COLO829 (cell line): Measurements from ENCODE around the gene CRYAB.
"Not testable (repeated sequence)": the region's sequence is repeated elsewhere in the genome, so short reads cannot be mapped to it uniquely, and the experiment has no call there.

ENCODE experiments used
- DNase-seq: peaks from one replicate; pipeline ENCODE4 v3.0.0; 2012; ENCODE audit warnings: low spot score

The CRYAB gene

GRCh38 chr11:111908639-111909305, 2.8 kb downstream of the CRYAB start:
- DNase-seq = no peak

DNA sequence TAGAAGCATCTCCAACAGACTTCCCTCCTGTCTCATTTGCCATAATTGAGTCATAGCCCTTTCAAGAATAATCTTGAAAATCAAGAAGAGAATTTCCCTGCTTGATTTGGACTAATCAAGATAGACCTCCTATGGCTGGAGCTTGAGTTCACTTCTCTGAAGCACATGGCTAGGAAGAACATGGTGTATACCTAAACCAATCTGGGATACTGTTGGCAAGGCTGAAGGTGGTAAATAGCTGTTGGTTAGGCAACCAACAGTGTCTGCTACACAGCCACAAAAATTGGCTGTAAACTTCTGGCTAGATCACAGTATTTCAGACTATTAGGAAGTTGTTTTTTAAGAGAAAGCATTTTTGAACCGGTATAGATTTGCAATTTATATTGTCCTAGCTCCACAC, 4.9 kb downstream of the CRYAB start:
- DNase-seq = no peak

DNA sequence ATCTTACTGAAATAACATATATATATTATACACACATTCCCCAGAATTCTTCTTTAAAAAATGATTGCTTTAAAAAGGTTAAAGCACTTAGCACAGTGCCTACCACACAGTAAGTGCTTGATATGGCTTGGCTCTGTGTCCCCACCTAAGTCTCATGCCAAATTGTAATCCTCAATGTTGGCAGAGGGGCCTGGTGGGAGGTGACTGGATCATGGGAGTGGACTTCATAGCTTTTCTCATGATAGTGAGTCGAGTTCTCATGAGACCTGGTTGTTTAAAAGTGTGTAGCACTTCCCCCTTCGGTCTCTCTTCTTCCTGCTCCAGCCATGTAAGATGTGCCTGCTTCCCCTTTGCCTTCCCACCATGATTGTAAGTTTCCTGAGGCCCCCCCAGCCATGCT, 6.2 kb downstream of the CRYAB start:
- no peak for DNase-seq

DNA sequence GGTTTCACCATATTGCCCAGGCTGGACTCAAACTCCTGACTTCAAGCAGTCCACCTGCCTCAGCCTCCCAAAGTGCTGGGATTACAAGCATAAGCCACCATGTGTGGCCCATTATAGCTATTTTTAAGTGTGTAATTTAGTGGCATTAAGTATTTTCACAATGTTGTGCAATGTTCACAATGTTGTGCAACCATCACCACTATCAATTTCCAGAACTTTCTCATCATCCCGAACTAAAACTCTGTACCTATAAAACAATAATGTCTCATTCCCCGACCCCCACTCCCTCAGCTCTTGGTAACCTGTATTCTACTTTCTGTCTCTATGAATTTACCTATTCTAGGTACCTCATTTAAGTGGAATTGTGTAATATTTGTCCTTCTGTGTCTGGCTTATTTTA, 24.7 kb downstream of the CRYAB start:
- DNase-seq = no peak

DNA sequence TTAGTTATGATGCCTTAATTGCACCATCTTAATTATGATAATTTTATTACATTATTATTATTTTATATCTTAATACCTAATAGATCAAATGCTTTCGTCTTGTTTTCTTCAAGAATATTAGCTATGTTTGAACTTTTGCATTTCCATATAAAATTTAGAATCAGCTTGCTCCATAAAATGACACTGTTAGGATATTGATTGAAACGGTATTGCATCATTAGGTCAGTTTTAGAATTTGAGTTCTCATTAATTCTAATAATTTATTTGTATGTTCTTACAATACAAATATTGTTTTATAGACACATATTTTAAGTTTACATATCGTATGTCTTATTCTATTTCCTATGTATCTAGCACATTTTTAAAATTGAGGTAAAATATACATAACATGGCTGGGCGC, 25.5 kb downstream of the CRYAB start:
- DNase-seq = no peak

GRCh38 chr11:111885053-111885452, 26.5 kb downstream of the CRYAB start:
- DNase-seq = not testable (repeated sequence)

DNA sequence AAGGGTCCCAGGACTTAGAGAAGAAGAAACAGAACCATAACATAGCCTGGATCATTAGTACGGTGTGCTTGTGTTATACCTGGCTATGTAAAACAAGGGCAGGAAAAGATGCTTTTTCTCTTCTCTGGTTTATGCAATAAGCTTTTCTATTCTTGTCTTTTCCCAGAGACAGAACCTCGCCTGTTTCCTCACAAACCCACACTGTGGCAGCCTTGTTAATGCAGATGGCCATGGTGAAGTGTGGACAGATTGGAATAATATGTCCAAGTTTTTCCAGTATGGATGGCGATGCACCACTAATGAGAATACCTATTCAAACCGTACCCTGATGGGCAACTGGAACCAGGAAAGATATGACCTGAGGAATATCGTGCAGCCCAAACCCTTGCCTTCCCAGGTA, 29.4 kb downstream of the CRYAB start:
- no peak for DNase-seq

GRCh38 chr11:111879637-111879960, 32.0 kb downstream of the CRYAB start:
- no peak for DNase-seq

DNA sequence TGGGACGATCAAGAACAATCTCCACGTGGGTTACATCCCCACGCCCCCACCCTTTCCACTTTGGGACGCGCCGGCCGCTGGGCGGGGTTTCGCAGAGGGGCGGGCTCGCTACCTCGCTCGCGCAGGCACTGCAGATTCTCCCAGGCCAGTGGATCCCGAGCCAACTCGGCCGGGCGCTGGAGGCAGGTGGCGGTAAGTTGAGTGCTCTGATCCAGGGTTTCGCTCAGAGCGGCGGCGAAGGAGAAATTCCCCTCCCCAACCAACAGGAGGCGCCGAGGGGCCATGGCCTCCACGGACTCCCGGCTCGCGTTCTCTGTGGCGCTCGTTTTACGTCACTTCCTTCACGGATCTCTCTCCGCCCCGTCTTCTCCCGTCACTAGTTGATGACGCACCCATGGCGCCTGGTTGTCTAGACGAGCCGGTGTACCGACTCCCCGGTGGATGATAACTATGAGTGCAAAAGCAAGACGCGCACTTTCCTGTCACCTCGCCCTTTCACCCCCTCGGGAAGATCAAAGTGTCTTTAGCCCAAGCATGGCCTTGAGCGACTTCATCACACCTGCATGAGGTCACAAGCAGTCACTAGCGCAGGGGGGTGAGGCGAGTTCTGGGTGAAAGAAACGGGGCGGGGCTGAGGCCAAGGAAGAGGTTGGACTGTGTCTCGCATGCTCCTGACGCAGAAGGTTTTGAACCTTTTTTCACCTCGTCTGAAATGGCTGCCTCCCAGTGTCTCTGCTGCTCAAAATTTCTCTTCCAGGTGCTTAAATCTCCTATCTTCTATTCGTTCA, 32.5 kb downstream of the CRYAB start, which contains the start of the genes CFAP68 and FDXACB1:
Gene CFAP68, plus strand, starts transcription at position 693 of the 788 bp plus-strand sequence. Its CDS starts 20 bp downstream, at position 713.
Gene FDXACB1, minus strand, starts transcription at position 317 of the 788 bp plus-strand sequence. Its CDS starts 33 bp downstream, at position 284.
- DNase-seq = peak; percentile 94

DNA sequence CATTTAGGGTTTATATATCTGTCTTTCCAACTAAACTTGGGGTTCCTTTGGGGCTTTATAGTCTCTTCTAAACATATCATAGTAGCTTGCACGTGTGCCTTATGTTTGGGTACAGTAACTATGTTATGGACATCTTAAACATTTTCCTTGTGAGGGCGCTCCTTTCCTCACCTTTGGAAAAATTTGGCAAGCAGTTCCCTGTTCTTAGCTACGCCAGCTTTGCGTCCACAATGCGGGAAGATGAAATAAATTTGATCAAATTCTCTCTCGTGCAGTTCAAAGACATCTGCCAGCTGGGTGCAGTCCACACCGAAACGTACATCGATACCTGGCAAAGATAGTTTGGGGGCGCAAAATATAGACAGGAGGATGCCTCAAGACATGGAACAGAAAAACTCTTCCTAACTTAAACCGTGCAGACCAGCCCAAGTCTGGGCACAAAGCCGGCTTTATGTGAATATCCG, 33.2 kb downstream of the CRYAB start:
- DNase-seq = peak; percentile 13

GRCh38 chr11:111871693-111872161, 39.8 kb downstream of the CRYAB start:
- DNase-seq = no peak

DNA sequence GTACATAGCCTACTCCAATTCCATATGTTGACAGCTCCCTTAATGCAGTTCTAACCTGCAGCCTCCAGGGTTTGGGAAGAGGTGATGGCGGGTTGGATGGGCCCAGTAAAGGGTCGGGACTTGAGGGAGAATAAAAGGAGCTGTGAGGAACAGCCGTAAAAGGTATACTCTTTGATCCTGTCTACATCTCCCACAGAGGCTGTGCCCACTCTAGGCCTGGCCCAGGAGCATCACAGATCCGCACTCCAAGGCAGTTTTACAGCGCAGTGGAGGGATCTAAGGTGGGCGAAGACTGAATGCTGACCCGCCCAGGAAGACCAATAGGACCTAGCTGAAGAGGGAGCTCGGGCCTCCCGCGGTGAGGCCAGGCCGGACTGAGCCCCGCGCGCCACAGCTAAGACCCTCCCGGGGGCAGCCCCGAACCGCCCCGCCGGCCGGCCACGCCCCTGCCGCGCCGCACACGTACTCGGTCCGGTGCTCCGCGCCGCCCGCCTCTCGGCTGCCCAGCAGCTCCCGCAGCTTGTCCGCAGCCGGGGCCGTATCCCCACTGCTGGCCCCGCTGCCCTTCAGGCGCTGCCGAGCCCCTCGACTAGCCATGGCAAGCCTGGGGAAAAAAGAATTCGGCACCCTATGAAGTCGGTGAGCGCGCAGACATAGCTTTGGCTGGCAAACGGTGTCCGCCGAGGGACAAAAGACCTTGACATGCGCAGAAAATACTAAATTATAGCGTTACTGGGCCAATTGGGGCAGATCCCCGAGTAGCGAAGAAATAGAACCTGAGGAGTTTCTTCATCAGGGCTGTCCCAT, 40.5 kb downstream of the CRYAB start, which contains the start of gene ALG9:
Gene ALG9, minus strand, starts transcription at position 696 of the 807 bp plus-strand sequence. Its CDS starts 99 bp downstream, at position 597.
- DNase-seq = peak; percentile 74

DNA sequence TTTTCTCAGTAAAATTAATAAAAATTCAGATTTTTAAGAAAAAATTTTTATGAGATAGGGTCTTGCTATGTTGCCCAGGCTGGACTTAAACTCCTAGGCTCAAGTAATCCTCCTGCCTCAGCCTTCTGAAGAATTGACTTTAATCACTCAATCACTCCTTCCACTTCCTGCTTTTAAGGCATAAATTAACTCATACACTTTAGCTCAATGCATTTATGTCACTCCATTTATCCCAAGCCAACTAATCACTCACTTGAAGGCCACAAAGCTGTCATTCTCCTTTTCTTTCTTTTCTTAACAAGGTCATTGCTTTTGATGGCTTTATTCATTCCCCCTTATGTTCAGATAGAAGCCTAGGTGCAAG, 41.1 kb downstream of the CRYAB start:
- DNase-seq = no peak

DNA sequence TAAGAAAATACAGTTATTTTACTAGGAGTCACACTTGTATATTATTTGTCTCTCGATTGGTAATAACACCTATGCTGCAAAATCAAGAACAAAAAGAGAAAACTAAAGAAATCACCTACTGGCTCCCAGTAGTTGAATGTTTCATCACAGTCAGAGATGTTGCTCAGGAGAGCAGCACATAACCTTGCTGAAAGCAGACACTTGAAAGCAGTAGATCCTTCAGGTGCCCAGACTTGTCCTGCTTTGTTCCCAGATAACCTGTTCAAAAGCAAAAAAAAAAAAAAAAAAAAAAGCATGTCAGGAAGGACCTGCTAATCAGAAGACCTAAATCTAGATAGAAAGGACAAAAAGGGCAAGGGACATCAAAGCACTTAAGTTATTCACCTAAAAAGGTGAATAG, 41.5 kb downstream of the CRYAB start:
- DNase-seq = no peak

GRCh38 chr11:111860257-111860656, 51.3 kb downstream of the CRYAB start:
- no peak for DNase-seq
